NCI-H345 treated with DMSO at 0.1 percent for 48 hours (cell line): ENCODE measurements around the gene AMIGO1.

Experiments
- DNase-seq: peaks from one replicate; lab custom pipeline; 2025; ENCODE audit not compliant: unreplicated experiment; lab: John Stamatoyannopoulos, UW

The AMIGO1 gene

GRCh38 chr1:109457819-109458218 is 51.7 kb downstream of the AMIGO1 start:
- no peak for DNase-seq

- DNase-seq: no peak
Observed at GRCh38 chr1:109454497-109455133, 54.9 kb downstream of the AMIGO1 start.
